Stimulated activated CD8-positive, alpha-beta memory T cell treated with anti-CD3 and anti-CD28 coated beads, Interleukin-7, amount 100 ng/mL, for 24 hours (primary cell): Measurements from ENCODE around the gene FOXJ1.

Source experiments
- DNase-seq: peaks from one replicate; pipeline ENCODE4 v3.0.0-alpha.2; 2020; ENCODE audit warnings: low read depth

Gene FOXJ1

GRCh38 chr17:76123749-76124581, 17.1 kb downstream of the FOXJ1 start:
- no peak for DNase-seq

DNA sequence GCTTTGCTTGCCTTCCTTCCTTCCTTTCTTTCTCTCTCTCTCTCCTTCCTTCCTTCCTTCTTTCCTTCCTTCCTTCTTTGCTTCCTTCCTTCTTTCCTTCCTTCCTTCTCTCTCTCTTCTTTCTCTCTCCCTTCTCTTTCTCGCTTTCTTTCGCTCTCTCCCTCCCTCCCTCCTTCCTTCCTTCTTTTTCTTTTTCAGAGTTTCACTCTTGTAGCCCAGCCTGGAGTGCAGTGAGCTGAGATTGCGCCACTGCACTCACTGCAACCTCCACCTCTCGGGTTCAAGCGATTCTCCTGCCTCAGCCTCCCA, 17.9 kb downstream of the FOXJ1 start:
- DNase-seq, result no peak

- DNase-seq, result no peak
Measured at GRCh38 chr17:76122431-76123190, 18.4 kb downstream of the FOXJ1 start.

DNA sequence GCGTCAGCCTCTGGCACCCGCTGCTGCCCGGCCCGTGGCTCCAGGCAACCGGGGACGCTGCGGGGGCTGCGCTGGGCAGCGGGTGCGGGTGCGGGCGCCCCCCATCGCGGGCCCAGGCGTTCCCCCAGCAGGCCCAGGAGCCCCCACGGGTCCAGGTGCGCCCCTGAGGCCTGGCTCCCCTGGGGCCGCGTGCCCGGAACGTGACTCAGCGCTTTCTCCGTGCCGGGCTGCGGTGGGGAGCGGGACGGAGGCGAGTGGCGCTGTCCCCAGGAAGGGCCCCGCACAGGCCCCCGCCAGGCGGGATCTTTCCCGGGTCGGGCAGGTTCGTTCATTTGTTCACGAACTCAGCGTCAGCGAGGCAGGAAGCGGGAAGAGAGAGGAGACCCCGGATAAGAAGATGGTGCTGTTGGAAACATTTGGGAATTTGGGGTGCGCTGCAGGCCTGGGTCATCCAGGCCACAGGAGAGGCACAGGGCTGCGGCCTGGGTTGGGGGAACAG, 19.1 kb downstream of the FOXJ1 start:
- DNase-seq, result no peak

- no peak for DNase-seq
Measured at GRCh38 chr17:76120658-76121008, 20.4 kb downstream of the FOXJ1 start.

GRCh38 chr17:76119409-76120371, 21.4 kb downstream of the FOXJ1 start:
- no peak for DNase-seq

DNA sequence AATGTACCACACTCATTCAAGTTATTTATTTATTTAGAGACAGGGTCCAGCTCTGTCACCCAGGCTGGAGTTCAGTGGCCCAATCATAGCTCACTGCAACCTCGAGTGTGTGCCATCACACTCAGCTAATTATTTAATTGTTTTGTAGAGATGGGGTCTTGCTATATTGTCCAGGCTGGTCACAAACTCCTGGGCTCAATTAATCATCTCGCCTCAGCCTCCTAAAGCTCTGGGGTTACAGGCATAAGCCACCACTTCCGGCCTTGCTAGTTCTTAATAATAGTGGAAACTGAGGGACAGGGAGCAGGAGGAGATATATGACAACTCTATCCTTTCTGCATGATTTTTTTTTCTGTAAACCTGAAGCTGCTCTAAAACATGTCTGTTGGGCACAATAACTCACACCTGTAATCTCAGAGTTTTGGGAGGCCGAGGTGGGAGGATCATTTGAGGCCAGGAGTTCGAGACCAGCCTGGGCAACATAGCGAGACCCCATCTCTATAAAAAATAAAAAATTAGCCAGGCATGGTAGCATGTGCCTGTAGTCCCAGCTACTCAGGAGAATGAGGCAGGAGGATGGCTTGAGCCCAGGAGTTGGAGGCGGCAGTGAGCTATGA, 25.8 kb downstream of the FOXJ1 start:
- DNase-seq, result no peak

DNA sequence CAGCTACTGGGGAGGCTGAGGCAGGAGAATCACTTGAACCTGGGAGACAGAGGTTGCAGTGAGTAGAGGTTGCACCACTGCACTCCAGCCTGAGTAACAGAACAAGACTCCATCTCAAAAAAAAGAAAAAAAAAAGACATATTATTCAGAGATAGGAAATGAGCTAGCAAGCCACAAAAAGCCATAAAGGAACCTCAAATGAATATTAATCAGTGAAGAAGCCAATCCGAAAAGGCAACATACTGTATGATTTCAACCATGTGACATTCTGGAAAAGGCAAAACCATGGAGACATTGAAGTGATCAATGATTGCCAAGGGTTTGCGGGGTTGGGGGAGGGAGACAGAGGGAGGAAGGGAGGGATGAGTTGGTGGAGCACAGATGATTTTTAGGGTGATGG, 29.1 kb downstream of the FOXJ1 start:
- no peak for DNase-seq

DNA sequence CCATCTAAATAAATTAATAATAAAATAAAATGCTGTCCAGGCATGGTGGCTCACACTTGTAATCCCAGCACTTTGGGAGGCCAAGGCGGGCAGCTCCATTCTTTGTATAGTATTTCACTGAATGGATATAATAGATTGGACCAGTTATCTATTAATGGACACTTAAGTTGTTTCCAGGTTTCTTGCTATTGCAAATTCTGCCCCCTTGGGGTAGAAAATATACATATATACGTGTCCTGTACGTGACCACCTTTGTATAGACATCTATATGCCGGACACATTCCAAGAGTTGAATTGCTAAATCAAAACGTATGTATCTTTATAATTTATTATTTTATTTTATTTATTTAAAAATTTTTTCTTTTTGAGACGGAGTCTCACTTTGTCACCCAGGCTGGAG, 33.5 kb downstream of the FOXJ1 start:
- DNase-seq, result no peak

DNA sequence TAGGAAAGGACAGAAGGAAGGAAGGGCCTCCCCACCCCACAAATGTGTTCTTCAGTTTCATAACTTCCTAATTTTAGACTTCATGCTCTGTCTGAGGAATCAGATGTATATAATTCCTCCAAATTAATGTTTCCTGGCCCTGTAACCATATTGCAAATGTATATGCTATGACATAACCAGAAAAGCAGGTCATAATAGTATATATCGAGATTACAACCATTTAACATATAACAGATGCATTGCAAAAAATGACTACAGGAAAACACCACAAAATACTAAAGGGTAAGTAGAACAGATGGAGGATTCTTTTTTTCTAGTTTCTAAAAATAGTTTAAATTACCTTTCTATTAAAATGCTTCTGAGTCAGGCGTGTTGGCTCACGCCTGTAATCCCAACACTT, 34.3 kb downstream of the FOXJ1 start:
- no peak for DNase-seq

DNA sequence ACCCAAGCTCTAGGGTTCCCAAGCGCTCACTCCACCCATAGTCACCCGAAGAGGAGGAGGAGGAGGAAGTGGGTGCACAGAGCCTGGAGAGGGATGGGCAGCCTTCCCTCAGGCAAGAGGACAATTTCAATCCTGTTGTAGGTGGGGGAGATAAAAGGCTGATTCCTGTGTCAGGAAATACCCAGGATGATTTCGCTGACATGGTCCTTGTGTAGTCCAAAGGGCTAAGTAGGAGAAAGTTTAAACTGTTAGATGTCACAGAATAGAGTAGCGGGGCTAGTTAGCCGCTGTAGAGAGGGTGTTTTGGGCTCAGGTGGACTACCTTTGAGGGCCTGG, 36.2 kb downstream of the FOXJ1 start:
- no peak for DNase-seq

GRCh38 chr17:76104140-76104895, 36.7 kb downstream of the FOXJ1 start:
- DNase-seq, result no peak

GRCh38 chr17:76103274-76104139, 37.5 kb downstream of the FOXJ1 start, which contains the start of gene EXOC7:
TSS of gene EXOC7 (minus strand) at chr17:76103787. CDS start at chr17:76103692, 95 bp downstream.
- peak; percentile 91 for DNase-seq

- no peak for DNase-seq
Measured at GRCh38 chr17:76102944-76103273, 38.1 kb downstream of the FOXJ1 start.

- no peak for DNase-seq
Measured at GRCh38 chr17:76097716-76098295, 43.2 kb downstream of the FOXJ1 start.

DNA sequence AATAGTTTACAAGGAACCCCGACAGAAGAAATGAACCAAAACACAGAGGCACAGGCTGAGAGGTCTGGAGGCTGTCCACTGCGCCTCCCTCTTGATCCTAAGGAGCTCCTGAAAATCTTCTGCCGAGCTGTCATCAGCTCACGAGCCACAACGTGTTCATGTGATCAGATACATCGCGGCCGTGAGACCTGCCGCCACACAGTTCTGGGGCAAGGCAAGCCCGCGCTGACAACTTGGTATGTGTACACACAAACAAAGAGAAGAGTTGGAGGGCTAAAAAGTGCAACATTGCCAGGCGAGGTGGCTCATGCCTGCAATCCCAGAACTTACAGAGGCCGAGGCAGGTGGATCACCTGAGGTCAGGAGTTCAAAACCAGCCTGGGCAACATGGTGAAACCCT, 45.1 kb downstream of the FOXJ1 start:
- no peak for DNase-seq

DNA sequence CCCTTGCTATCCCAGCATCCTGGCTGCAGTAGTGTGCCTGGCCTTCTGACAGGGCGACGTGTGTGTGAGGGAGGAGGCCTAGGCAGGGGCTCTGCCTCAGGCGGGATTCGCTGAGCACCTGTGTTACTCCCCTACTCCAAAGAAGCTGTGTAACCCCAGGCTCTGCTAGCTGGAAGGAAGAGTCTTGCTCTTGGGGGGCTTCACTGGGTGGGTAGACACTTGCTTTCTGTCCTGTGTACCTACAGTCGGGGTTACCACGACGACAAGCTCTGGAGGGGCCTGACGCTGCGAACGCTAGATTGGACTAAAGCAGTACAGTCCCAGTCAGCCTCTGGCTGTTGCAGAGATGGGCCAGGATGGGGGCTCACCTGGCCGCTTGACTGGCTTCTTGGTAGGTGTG, 47.0 kb downstream of the FOXJ1 start:
- DNase-seq, result no peak

GRCh38 chr17:76092526-76093413, 48.3 kb downstream of the FOXJ1 start:
- DNase-seq, result no peak
